HG03108 (cell line): ENCODE measurements around the gene NDUFAF2.
"Not testable (repeated sequence)": the region's sequence is repeated elsewhere in the genome, so short reads cannot be mapped to it uniquely, and the experiment has no call there.

Experiments used
- ATAC-seq: cut with Tn5 transposase; IDR thresholded peaks from one replicate; pipeline ENCODE4 v1.9.1; 2021; ENCODE audit warnings: moderate library complexity; ENCODE audit not compliant: unreplicated experiment

Gene NDUFAF2

GRCh38 chr5:60992871-60993270 is 47.9 kb downstream of the NDUFAF2 start:
- ATAC-seq, result no peak

- no peak for ATAC-seq
Measured at GRCh38 chr5:60993425-60993824, 48.4 kb downstream of the NDUFAF2 start.

- no peak for ATAC-seq
Measured at GRCh38 chr5:60993875-60994571, 49.0 kb downstream of the NDUFAF2 start.

GRCh38 chr5:60996368-60996767 is 51.4 kb downstream of the NDUFAF2 start:
- ATAC-seq, result no peak

- ATAC-seq, result no peak
Measured at GRCh38 chr5:60997721-60998120, 52.7 kb downstream of the NDUFAF2 start.

- no peak for ATAC-seq
Measured at GRCh38 chr5:61000887-61001286, 55.9 kb downstream of the NDUFAF2 start.

- ATAC-seq, result no peak
Measured at GRCh38 chr5:61001647-61002046, 56.6 kb downstream of the NDUFAF2 start.

- ATAC-seq, result no peak
Measured at GRCh38 chr5:61002611-61003355, 57.8 kb downstream of the NDUFAF2 start.

- no peak for ATAC-seq
Measured at GRCh38 chr5:61004448-61004847, 59.4 kb downstream of the NDUFAF2 start.

- ATAC-seq, result no peak
Measured at GRCh38 chr5:61009907-61010306, 64.9 kb downstream of the NDUFAF2 start.

GRCh38 chr5:61010467-61011454 is 65.8 kb downstream of the NDUFAF2 start:
- ATAC-seq, result no peak

GRCh38 chr5:61018062-61018461 is 73.1 kb downstream of the NDUFAF2 start:
- ATAC-seq, result no peak

- no peak for ATAC-seq
Measured at GRCh38 chr5:61019642-61020041, 74.6 kb downstream of the NDUFAF2 start.

GRCh38 chr5:61020415-61020814 is 75.4 kb downstream of the NDUFAF2 start:
- no peak for ATAC-seq

- no peak for ATAC-seq
Measured at GRCh38 chr5:61023131-61023530, 78.1 kb downstream of the NDUFAF2 start.

GRCh38 chr5:61026004-61026403 is 81.0 kb downstream of the NDUFAF2 start:
- ATAC-seq, result no peak

- ATAC-seq, result no peak
Measured at GRCh38 chr5:61028382-61028781, 83.4 kb downstream of the NDUFAF2 start.

- ATAC-seq, result no peak
Measured at GRCh38 chr5:61029456-61030162, 84.6 kb downstream of the NDUFAF2 start.

GRCh38 chr5:61030163-61030482 is 85.1 kb downstream of the NDUFAF2 start:
- ATAC-seq, result no peak

GRCh38 chr5:61031301-61031700 is 86.3 kb downstream of the NDUFAF2 start:
- not testable (repeated sequence) for ATAC-seq

GRCh38 chr5:61044545-61044944 is 99.5 kb downstream of the NDUFAF2 start:
- ATAC-seq, result no peak
